ENCODE measurements around the gene FBLIM1. TPM values are rescaled to one million over a fixed set of nuclear protein-coding genes. Genes with fewer than 3 reads are reported as not detected.
A peak's percentile ranks its signal among the peaks of the same experiment; 100 is the strongest.

Gene FBLIM1
- total RNA-seq, 2 donors from 2014 or later, result 731 to 997 TPM

GRCh38 chr1:15761366-15762128 lies 3.0 kb downstream of the FBLIM1 start:
- DNase-seq (ENCODE audit: low spot score) (no peak), ATAC-seq (ENCODE audit: insufficient number of reproducible peaks, low FRiP score, low read depth) (no peak)
- H3K4me1 ChIP-seq (ENCODE audit: control insufficient read depth in 1 of 2, low read depth in 2 of 2), result peaks cover 27 to 69% of the 10 kb centered on the region in 2 donors
- peaks cover 21% of the 10 kb centered on the region for H3K36me3 ChIP-seq
- no peak for TF ChIP-seq CTCF (IDR thresholded peaks at IDR 0.05)
- H3K4me3 ChIP-seq, result peak overlapping the region; percentile 88
- H3K27me3 ChIP-seq (replicated peaks; ENCODE audit: insufficient read depth), result no peaks in the 10 kb centered on the region
- H3K27ac ChIP-seq, result peak overlapping the region; percentile 93 to 98
- H3K9me3 ChIP-seq, result no peaks in the 10 kb centered on the region

GRCh38 chr1:15762546-15762945 lies 4.0 kb downstream of the FBLIM1 start:
- H3K9me3 ChIP-seq, result no peaks in the 10 kb centered on the region
- DNase-seq (ENCODE audit: low spot score), result no peak
- peaks cover 30% of the 10 kb centered on the region for H3K36me3 ChIP-seq
- no peak for TF ChIP-seq CTCF (IDR thresholded peaks at IDR 0.05)
- peaks cover 27 to 65% of the 10 kb centered on the region in 2 donors for H3K4me1 ChIP-seq (ENCODE audit: control insufficient read depth in 1 of 2, low read depth in 2 of 2)
- H3K27ac ChIP-seq, result peak overlapping the region; percentile 93 to 98
- no peaks in the 10 kb centered on the region for H3K27me3 ChIP-seq (replicated peaks; ENCODE audit: insufficient read depth)
- peak overlapping the region; percentile 88 for H3K4me3 ChIP-seq
- no peak for ATAC-seq (ENCODE audit: insufficient number of reproducible peaks, low FRiP score, low read depth)

- no peak for ATAC-seq (ENCODE audit: insufficient number of reproducible peaks, low FRiP score, low read depth)
- Histone ChIP-seq H3K27ac (peak overlapping the region; percentile 66 to 98), H3K4me3 (peak overlapping the region; percentile 88), H3K4me1 (ENCODE audit: control insufficient read depth in 1 of 2, low read depth in 2 of 2) (peaks cover 27 to 77% of the 10 kb centered on the region in 2 donors), H3K36me3 (peaks cover 46% of the 10 kb centered on the region), H3K9me3 (no peaks in the 10 kb centered on the region), H3K27me3 (replicated peaks; ENCODE audit: insufficient read depth) (no peaks in the 10 kb centered on the region)
- TF ChIP-seq CTCF (IDR thresholded peaks at IDR 0.05), result no peak
- DNase-seq (ENCODE audit: low spot score), result no peak
Measured at GRCh38 chr1:15764269-15764764, 5.7 kb downstream of the FBLIM1 start.

GRCh38 chr1:15764890-15765289 lies 6.3 kb downstream of the FBLIM1 start:
- Histone ChIP-seq H3K27me3 (replicated peaks; ENCODE audit: insufficient read depth) (no peaks in the 10 kb centered on the region), H3K36me3 (peaks cover 50% of the 10 kb centered on the region), H3K9me3 (no peaks in the 10 kb centered on the region), H3K4me1 (ENCODE audit: control insufficient read depth in 1 of 2, low read depth in 2 of 2) (peaks cover 27 to 77% of the 10 kb centered on the region in 2 donors), H3K27ac (peak overlapping the region; percentile 66 to 98), H3K4me3 (peak overlapping the region; percentile 88)
- ATAC-seq (ENCODE audit: insufficient number of reproducible peaks, low FRiP score, low read depth), result no peak
- DNase-seq (ENCODE audit: low spot score), result no peak
- TF ChIP-seq CTCF (IDR thresholded peaks at IDR 0.05), result no peak

- ATAC-seq (ENCODE audit: insufficient number of reproducible peaks, low FRiP score, low read depth), result no peak
- no peak for DNase-seq (ENCODE audit: low spot score)
- peak overlapping the region; percentile 66 to 98 for H3K27ac ChIP-seq
Measured at GRCh38 chr1:15765495-15766194, 7.0 kb downstream of the FBLIM1 start.

More at GRCh38 chr1:15765495-15766194, 7.0 kb downstream of the FBLIM1 start:
- H3K4me3 ChIP-seq, result no peak overlapping the region
- peaks cover 27 to 82% of the 10 kb centered on the region in 2 donors for H3K4me1 ChIP-seq (ENCODE audit: control insufficient read depth in 1 of 2, low read depth in 2 of 2)
- TF ChIP-seq CTCF (IDR thresholded peaks at IDR 0.05), result no peak
- H3K36me3 ChIP-seq, result peaks cover 58% of the 10 kb centered on the region
- H3K27me3 ChIP-seq (replicated peaks; ENCODE audit: insufficient read depth), result no peaks in the 10 kb centered on the region
- H3K9me3 ChIP-seq, result no peaks in the 10 kb centered on the region

Data from thoracic aorta (tissue), 2 donors.